Natural killer cell (primary cell): ENCODE measurements around the gene CALU. TPM values are rescaled to one million over a fixed set of nuclear protein-coding genes. Genes with fewer than 3 reads are reported as not detected.

Experiments
- ATAC-seq, 3 donors: fragments of 150-1000 bp in 2 of 3; fragments of 200-7000 bp in 1 of 3; cut with Tn5 transposase; 1 replicate in 1 of 3; 2 replicates in 2 of 3; pipeline ENCODE4 v1.10.0; 2021; ENCODE audit warnings: mild to moderate bottlenecking in 2 of 3, moderate library complexity in 2 of 3
- DNase-seq, 2 donors: peaks; one replicate each; pipeline versions ENCODE4 v3.0.0 to v3.0.0-alpha.2; 2013 to 2021; ENCODE audit warnings: mixed read lengths in 1 of 2
- H3K27ac ChIP-seq: one replicate; pipeline ENCODE4 v1.5.1; 2013; ENCODE audit warnings: mild to moderate bottlenecking, low read length
- H3K27me3 ChIP-seq: one replicate; pipeline ENCODE4 v1.6.1; 2013; ENCODE audit warnings: low read length; ENCODE audit not compliant: control insufficient read depth, insufficient read depth
- H3K36me3 ChIP-seq: one replicate; pipeline ENCODE4 v1.6.1; 2013; ENCODE audit warnings: low read length; ENCODE audit not compliant: control insufficient read depth, insufficient read depth
- H3K4me1 ChIP-seq: one replicate; pipeline ENCODE4 v1.6.1; 2013; ENCODE audit warnings: low read length; ENCODE audit not compliant: control insufficient read depth, insufficient read depth
- H3K4me3 ChIP-seq: one replicate; pipeline ENCODE4 v1.5.1; 2013; ENCODE audit warnings: low read length
- H3K9me3 ChIP-seq: one replicate; pipeline ENCODE4 v1.6.1; 2013; ENCODE audit warnings: low read length; ENCODE audit not compliant: control insufficient read depth, insufficient read depth
- H3K27ac Mint-ChIP-seq, 2 donors: one replicate each; pipeline ENCODE4 v1.8.0; 2022; ENCODE audit warnings: mild to moderate bottlenecking in 2 of 2, mixed read lengths in 2 of 2, moderate library complexity in 1 of 2
- H3K27me3 Mint-ChIP-seq, 2 donors: one replicate each; pipeline ENCODE4 v1.8.0; 2022; ENCODE audit warnings: low read depth in 2 of 2, mixed read lengths in 2 of 2
- H3K36me3 Mint-ChIP-seq: one replicate; pipeline ENCODE4 v1.8.0; 2022; ENCODE audit warnings: mixed read lengths
- H3K4me1 Mint-ChIP-seq, 2 donors: one replicate each; pipeline ENCODE4 v1.8.0; 2022; ENCODE audit warnings: mixed read lengths in 2 of 2
- H3K4me3 Mint-ChIP-seq: one replicate; pipeline ENCODE4 v1.8.0; 2022; ENCODE audit warnings: mild to moderate bottlenecking, moderate library complexity, mixed read lengths
- H3K9me3 Mint-ChIP-seq, 2 donors: one replicate each; pipeline ENCODE4 v1.8.0; 2022; ENCODE audit warnings: mixed read lengths in 2 of 2
- CTCF ChIP-seq: fragments of 200-600 bp; IDR thresholded peaks from one replicate; pipeline ENCODE4 v1.8.0; 2022; ENCODE audit warnings: antibody characterized with exemption
- WGBS: methylation state at CpG from one replicate; pipeline ENCODE4 v1.1.7; 2013; ENCODE audit warnings: missing lambda C conversion rate; ENCODE audit not compliant: insufficient coverage; 5-methylcytosine and 5-hydroxymethylcytosine counted together
- intact Hi-C: fragments of 100-400 bp; cut with micrococcal nuclease; formaldehyde crosslinking; loops from one replicate; pipeline ENCODE4 v1.14.2; 2022
- total RNA-seq, 4 donors: library from RNA; stranded (reverse); fragments of 120-200 nt in 1 of 4; gene quantifications; one replicate each; pipeline versions ENCODE4 v1.2.3 to v1.2.4, GENCODE V29; 2013 to 2022

CALU gene
- 10 to 100 TPM; 25.9 to 31.7 (median 27.6) TPM for total RNA-seq
- 27.3 TPM for total RNA-seq (2013)

GRCh38 chr7:128739048-128739962, at the start of gene CALU:
Gene CALU (plus strand): TSS chr7:128739359. CDS start chr7:128748584, 9,225 bp downstream.
- Mint-ChIP-seq H3K36me3 (no peaks in the 10 kb centered on the region), H3K4me3 (peak within 1 kb of the TSS; percentile 97), H3K9me3 (no peaks in the 10 kb centered on the region), H3K27me3 (peaks cover 0 to 7% of the 10 kb centered on the region in 2 donors), H3K27ac (peak within 1 kb of the TSS; percentile 97 to 99), H3K4me1 (peaks cover 37 to 38% of the 10 kb centered on the region in 2 donors)
- H3K4me3 ChIP-seq, result peak within 1 kb of the TSS; percentile 90
- peak; percentile 92 to 96 for DNase-seq
- no peaks in the 10 kb centered on the region for H3K36me3 ChIP-seq
- peak within 1 kb of the TSS; percentile 83 for H3K27ac ChIP-seq
- ATAC-seq, result peak; percentile 96 to 99 (median 97)
- no peaks in the 10 kb centered on the region for H3K27me3 ChIP-seq
- TF ChIP-seq CTCF, result no peak
- under 1% methylated on average over 72 of the region's 74 CpGs for WGBS
- intact Hi-C loops, result loop anchor here (2.0 kb wide), 1 partner anchor 51 kb away; the partner anchor contains the start of gene CCDC136
- H3K9me3 ChIP-seq, result no peaks in the 10 kb centered on the region
- peaks cover 11% of the 10 kb centered on the region for H3K4me1 ChIP-seq

- Histone ChIP-seq H3K4me1 (no peaks in the 10 kb centered on the region), H3K27me3 (no peaks in the 10 kb centered on the region), H3K9me3 (no peaks in the 10 kb centered on the region), H3K36me3 (no peaks in the 10 kb centered on the region), H3K27ac (no peak overlapping the region), H3K4me3 (no peak overlapping the region)
- Mint-ChIP-seq H3K4me1 (no peaks in the 10 kb centered on the region), H3K27me3 (peaks cover 16 to 26% of the 10 kb centered on the region in 2 donors), H3K4me3 (no peak overlapping the region), H3K27ac (no peak overlapping the region), H3K9me3 (no peaks in the 10 kb centered on the region), H3K36me3 (no peaks in the 10 kb centered on the region)
- TF ChIP-seq CTCF, result no peak
- ATAC-seq, result no peak
- intact Hi-C loops, result no loop called here
- no peak for DNase-seq
- WGBS, result 76% methylated on average over 1 of the region's 1 CpG
These were observed 47.9 kb upstream of the CALU start for GRCh38 chr7:128691227-128691626.

- no peaks in the 10 kb centered on the region for H3K36me3 Mint-ChIP-seq
- peaks cover 5% of the 10 kb centered on the region in 2 donors for H3K4me1 Mint-ChIP-seq
- H3K9me3 Mint-ChIP-seq, result no peaks in the 10 kb centered on the region
These were observed 46.4 kb upstream of the CALU start for GRCh38 chr7:128692623-128693270.

More at GRCh38 chr7:128692623-128693270, 46.4 kb upstream of the CALU start:
- no peak for TF ChIP-seq CTCF
- no peak for DNase-seq
- intact Hi-C loops, result no loop called here
- Histone ChIP-seq H3K27me3 (peaks cover 14% of the 10 kb centered on the region), H3K4me3 (no peak overlapping the region), H3K27ac (no peak overlapping the region), H3K4me1 (peaks cover 7% of the 10 kb centered on the region), H3K9me3 (no peaks in the 10 kb centered on the region), H3K36me3 (no peaks in the 10 kb centered on the region)
- 92% methylated on average over 5 of the region's 7 CpGs for WGBS
- H3K27ac Mint-ChIP-seq, result no peak overlapping the region
- no peak for ATAC-seq
- H3K27me3 Mint-ChIP-seq, result peaks cover 30 to 41% of the 10 kb centered on the region in 2 donors
- H3K4me3 Mint-ChIP-seq, result no peak overlapping the region
